HL-60 (cell line): ENCODE results near the gene UBE2U.

ENCODE experiments used
- POLR2AphosphoS5 ChIP-seq: IDR thresholded peaks from 2 replicates; pipeline ENCODE4 v1.6.1; 2012; ENCODE audit warnings: low read depth
- TF ChIP-seq, protein P1 (sequence below): IDR thresholded peaks from one replicate; pipeline ENCODE4 v1.5.1; 2011; ENCODE audit warnings: low read length, control low read depth, inconsistent platforms; ENCODE audit not compliant: insufficient read depth

DNA sequence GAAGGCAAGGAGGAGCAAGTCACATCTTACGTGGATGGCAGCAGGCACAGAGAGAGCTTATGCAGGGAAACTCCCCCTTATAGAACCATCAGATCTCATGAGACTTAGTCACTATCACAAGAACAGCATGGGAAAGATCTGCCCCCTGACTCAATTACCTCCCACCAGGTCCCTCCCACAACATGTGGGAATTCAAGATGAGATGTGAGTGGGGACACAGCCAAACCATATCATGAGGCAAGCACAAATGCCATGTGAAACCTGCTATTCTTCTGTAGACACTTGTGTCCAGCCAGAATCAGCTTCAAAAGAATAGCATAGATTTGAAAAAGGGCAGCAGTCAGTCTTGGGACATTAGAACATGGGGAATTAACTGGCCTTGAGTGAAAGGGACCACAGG lies 32.2 kb upstream of the UBE2U start:
- TF ChIP-seq, protein P1, sequence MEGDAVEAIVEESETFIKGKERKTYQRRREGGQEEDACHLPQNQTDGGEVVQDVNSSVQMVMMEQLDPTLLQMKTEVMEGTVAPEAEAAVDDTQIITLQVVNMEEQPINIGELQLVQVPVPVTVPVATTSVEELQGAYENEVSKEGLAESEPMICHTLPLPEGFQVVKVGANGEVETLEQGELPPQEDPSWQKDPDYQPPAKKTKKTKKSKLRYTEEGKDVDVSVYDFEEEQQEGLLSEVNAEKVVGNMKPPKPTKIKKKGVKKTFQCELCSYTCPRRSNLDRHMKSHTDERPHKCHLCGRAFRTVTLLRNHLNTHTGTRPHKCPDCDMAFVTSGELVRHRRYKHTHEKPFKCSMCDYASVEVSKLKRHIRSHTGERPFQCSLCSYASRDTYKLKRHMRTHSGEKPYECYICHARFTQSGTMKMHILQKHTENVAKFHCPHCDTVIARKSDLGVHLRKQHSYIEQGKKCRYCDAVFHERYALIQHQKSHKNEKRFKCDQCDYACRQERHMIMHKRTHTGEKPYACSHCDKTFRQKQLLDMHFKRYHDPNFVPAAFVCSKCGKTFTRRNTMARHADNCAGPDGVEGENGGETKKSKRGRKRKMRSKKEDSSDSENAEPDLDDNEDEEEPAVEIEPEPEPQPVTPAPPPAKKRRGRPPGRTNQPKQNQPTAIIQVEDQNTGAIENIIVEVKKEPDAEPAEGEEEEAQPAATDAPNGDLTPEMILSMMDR: no peak
- no peak for TF ChIP-seq POLR2AphosphoS5
